Right lobe of liver (tissue), 6 donors: ENCODE data around the gene TCP11L1. TPM values are rescaled to one million over a fixed set of nuclear protein-coding genes. Genes with fewer than 3 reads are reported as not detected.

Source experiments
- ATAC-seq, 4 donors: fragments of 200-7000 bp; cut with Tn5 transposase; one replicate each; pipeline ENCODE4 v1.9.1; 2020; ENCODE audit warnings: mild to moderate bottlenecking in 4 of 4, moderate library complexity in 4 of 4
- DNase-seq, 3 donors: peaks; one replicate each; pipeline ENCODE4 v3.0.0-alpha.2; 2020
- H3K27ac ChIP-seq, 3 donors: fragments of 200-600 bp; one replicate each; pipeline ENCODE4 v1.8.0; 2022
- H3K27me3 ChIP-seq, 2 donors: fragments of 200-600 bp; one replicate each; pipeline ENCODE4 v1.8.0; 2022
- H3K36me3 ChIP-seq, 4 donors: fragments of 200-600 bp; sonication (generic) in 1 of 4; one replicate each; pipeline versions ENCODE4 v1.5.1 to v1.8.0; 2017 to 2022; ENCODE audit warnings: control low read depth in 1 of 4
- H3K4me1 ChIP-seq, 4 donors: fragments of 200-600 bp; sonication (generic) in 1 of 4; one replicate each; pipeline versions ENCODE4 v1.5.1 to v1.8.0; 2017 to 2022; ENCODE audit warnings: control low read depth in 1 of 4
- H3K4me3 ChIP-seq, 3 donors: fragments of 200-600 bp; one replicate each; pipeline ENCODE4 v1.8.0; 2022
- H3K9me3 ChIP-seq, 4 donors: fragments of 200-600 bp; sonication (generic) in 1 of 4; one replicate each; pipeline versions ENCODE4 v1.5.1 to v1.8.0; 2017 to 2022; ENCODE audit warnings: control low read depth in 1 of 4
- CTCF ChIP-seq, 4 donors: fragments of 200-600 bp in 3 of 4; fragments of 450-650 bp in 1 of 4; IDR thresholded peaks; one replicate each; pipeline versions ENCODE4 v1.5.1 to v1.8.0; 2016 to 2022; ENCODE audit warnings: antibody characterized with exemption in 4 of 4, mild to moderate bottlenecking in 2 of 4
- POLR2A ChIP-seq: fragments of 450-650 bp; IDR thresholded peaks from one replicate; pipeline ENCODE4 v1.6.1; 2017; ENCODE audit warnings: antibody characterized with exemption, mild to moderate bottlenecking
- WGBS: methylation state at CpG from one replicate; pipeline ENCODE4 v1.1.6; 2018; ENCODE audit warnings: low coverage, low lambda C conversion rate; ENCODE audit not compliant: insufficient coverage; ENCODE audit errors: missing lambda C conversion rate; 5-methylcytosine and 5-hydroxymethylcytosine counted together
- intact Hi-C, 2 donors: fragments of 100-400 bp; cut with DNase I; formaldehyde crosslinking; loops; one replicate each; pipeline versions ENCODE4 v1.11.2 to v1.14.1; 2022
- total RNA-seq, 6 experiments: library from RNA; depleted of rRNA in 2 of 6; stranded (reverse); fragments of >200 nt in 2 of 6; fragmentation: NEBNext Ultra II Directional in 3 of 6; extraction: Animal tissue kit (Norgen Biotek cat#: 25700) in 3 of 6; gene quantifications; one replicate each; pipeline versions ENCODE4 v1.1.0 to v1.2.4, GENCODE V29; 2016 to 2023
- donor health status: DM: no; HTN: yes; CAD: no.
- donor health status: DM: no; HTN: no; CAD: no.
- donor health status: DM: no; HTN: no; CAD: no.
- donor health status: DM: no; HTN: yes; CAD: no.
- donor health status: DM: no; HTN: yes; CAD: no.

Gene TCP11L1
- total RNA-seq, 6 experiments from 2014 or later: 3.3 to 13.6 (median 6.6) TPM

GRCh38 chr11:33083918-33084317 is 44.5 kb downstream of the TCP11L1 start:
- TF ChIP-seq CTCF (IDR thresholded peaks at IDR 0.05): no peak
- no peak for TF ChIP-seq POLR2A
- intact Hi-C loops: no loop called here
- ATAC-seq (peak; percentile 3 to 60 (median 14)), DNase-seq (no peak)
- WGBS: 50% methylated on average over 1 of the region's 1 CpG
- Histone ChIP-seq H3K9me3 (no peaks in the 10 kb centered on the region), H3K4me3 (no peak overlapping the region), H3K4me1 (peaks cover 0 to 44% (median 19%) of the 10 kb centered on the region in 4 donors), H3K27me3 (no peaks in the 10 kb centered on the region), H3K36me3 (no peaks in the 10 kb centered on the region), H3K27ac (peak overlapping the region; percentile 1 to 88 (median 88))

- ATAC-seq (peak; percentile 56 to 77 (median 72)), DNase-seq (no peak)
- Histone ChIP-seq H3K27ac (peak overlapping the region; percentile 63 to 88 (median 88)), H3K36me3 (no peaks in the 10 kb centered on the region), H3K4me1 (peaks cover 0 to 44% (median 19%) of the 10 kb centered on the region in 4 donors), H3K4me3 (no peak overlapping the region), H3K9me3 (no peaks in the 10 kb centered on the region), H3K27me3 (no peaks in the 10 kb centered on the region)
- intact Hi-C loops: no loop called here
- WGBS: 50% methylated on average over 1 of the region's 1 CpG
- peak in 2 of 4 donors; percentile 10 to 18 for TF ChIP-seq CTCF (IDR thresholded peaks at IDR 0.05)
- TF ChIP-seq POLR2A: peak; percentile 45
These were observed 46.6 kb downstream of the TCP11L1 start for GRCh38 chr11:33086017-33086416.

GRCh38 chr11:33089776-33090175 is 50.4 kb downstream of the TCP11L1 start:
- Histone ChIP-seq H3K4me3 (no peak overlapping the region), H3K36me3 (no peaks in the 10 kb centered on the region), H3K27ac (no peak overlapping the region), H3K9me3 (no peaks in the 10 kb centered on the region), H3K27me3 (no peaks in the 10 kb centered on the region), H3K4me1 (peaks cover 0 to 26% (median 12%) of the 10 kb centered on the region in 4 donors)
- DNase-seq (no peak), ATAC-seq (peak in 1 of 4 donors; percentile 9)
- TF ChIP-seq CTCF (IDR thresholded peaks at IDR 0.05) (no peak), POLR2A (no peak)
- intact Hi-C loops: no loop called here

GRCh38 chr11:33094157-33094556 is 54.8 kb downstream of the TCP11L1 start:
- Histone ChIP-seq H3K27ac (no peak overlapping the region), H3K4me3 (no peak overlapping the region), H3K9me3 (no peaks in the 10 kb centered on the region), H3K27me3 (no peaks in the 10 kb centered on the region), H3K36me3 (peaks cover 0 to 27% (median 7%) of the 10 kb centered on the region in 4 donors), H3K4me1 (no peaks in the 10 kb centered on the region)
- TF ChIP-seq POLR2A (no peak), CTCF (IDR thresholded peaks at IDR 0.05) (no peak)
- WGBS: 5% methylated on average over 1 of the region's 1 CpG
- intact Hi-C loops: no loop called here
- DNase-seq (no peak), ATAC-seq (no peak)

- intact Hi-C loops: no loop called here
- Histone ChIP-seq H3K36me3 (peaks cover 0 to 28% (median 3%) of the 10 kb centered on the region in 4 donors), H3K4me1 (no peaks in the 10 kb centered on the region), H3K9me3 (no peaks in the 10 kb centered on the region), H3K4me3 (no peak overlapping the region), H3K27me3 (no peaks in the 10 kb centered on the region), H3K27ac (no peak overlapping the region)
- peak in 1 of 4 donors; percentile 31 for ATAC-seq
- DNase-seq: no peak
- TF ChIP-seq CTCF (IDR thresholded peaks at IDR 0.05): no peak
- no peak for TF ChIP-seq POLR2A
These were observed 64.5 kb downstream of the TCP11L1 start for GRCh38 chr11:33103836-33104235.
